AG08395 (cell line): ENCODE data around the gene TRUB2.
"Not testable (repeated sequence)": the region's sequence is repeated elsewhere in the genome, so short reads cannot be mapped to it uniquely, and the experiment has no call there.

ENCODE experiments used
- DNase-seq: peaks from one replicate; pipeline ENCODE4 v3.0.0; 2012; ENCODE audit warnings: mixed read lengths, low spot score

TRUB2 gene

GRCh38 chr9:128340691-128341434 lies 18.6 kb upstream of the TRUB2 start:
- DNase-seq = no peak

GRCh38 chr9:128339761-128340690 lies 17.8 kb upstream of the TRUB2 start, which contains the start of gene SLC27A4:
SLC27A4 (plus strand) TSS chr9:128340527; CDS start chr9:128343133, 2,606 bp downstream.
- peak; percentile 89 for DNase-seq

GRCh38 chr9:128338852-128339614 lies 16.8 kb upstream of the TRUB2 start:
- DNase-seq = not testable (repeated sequence)

- DNase-seq = no peak
Observed at GRCh38 chr9:128337936-128338335, 15.7 kb upstream of the TRUB2 start.

GRCh38 chr9:128335914-128336313 lies 13.7 kb upstream of the TRUB2 start:
- no peak for DNase-seq

- DNase-seq = no peak
Observed at GRCh38 chr9:128335161-128335560, 12.9 kb upstream of the TRUB2 start.

GRCh38 chr9:128333451-128333869 lies 11.2 kb upstream of the TRUB2 start:
- DNase-seq = no peak

- no peak for DNase-seq
Observed at GRCh38 chr9:128325629-128326028, 3.4 kb upstream of the TRUB2 start.

- DNase-seq = no peak
Observed at GRCh38 chr9:128324401-128324800, 2.2 kb upstream of the TRUB2 start.

GRCh38 chr9:128323791-128324190 lies 1.5 kb upstream of the TRUB2 start:
- DNase-seq = no peak

- peak; percentile 52 for DNase-seq
Observed at GRCh38 chr9:128323212-128323730, 1.0 kb upstream of the TRUB2 start.

GRCh38 chr9:128321879-128322403 lies 306 bp downstream of the TRUB2 start:
- no peak for DNase-seq

- DNase-seq = no peak
Observed at GRCh38 chr9:128321343-128321742, 904 bp downstream of the TRUB2 start.

GRCh38 chr9:128317629-128318028 lies 4.6 kb downstream of the TRUB2 start:
- DNase-seq = no peak

- DNase-seq = no peak
Observed at GRCh38 chr9:128316421-128316820, 5.8 kb downstream of the TRUB2 start.

- DNase-seq = no peak
Observed at GRCh38 chr9:128314697-128315096, 7.5 kb downstream of the TRUB2 start.

- DNase-seq = no peak
Observed at GRCh38 chr9:128310461-128310860, 11.8 kb downstream of the TRUB2 start.

GRCh38 chr9:128309551-128309950 lies 12.7 kb downstream of the TRUB2 start:
- no peak for DNase-seq

GRCh38 chr9:128304971-128305288 lies 17.3 kb downstream of the TRUB2 start:
- no peak for DNase-seq

GRCh38 chr9:128304136-128304970 lies 17.9 kb downstream of the TRUB2 start:
- peak; percentile 11 for DNase-seq
